Fibroblast of the aortic adventitia (primary cell): ENCODE data around the gene RPS6KA2. TPM values are rescaled to one million over a fixed set of nuclear protein-coding genes. Genes with fewer than 3 reads are reported as not detected.

ENCODE experiments used
- DNase-seq: peaks from one replicate; pipeline ENCODE4 v3.0.0-alpha.2; 2010; ENCODE audit warnings: low read depth
- H3K4me3 ChIP-seq: 2 replicates; pipeline ENCODE4 v1.5.1; 2011; ENCODE audit warnings: low read depth, mild to moderate bottlenecking, control low read depth, low read length, moderate library complexity
- total RNA-seq: library from RNA; depleted of rRNA; stranded (reverse); fragments of >200 nt; gene quantifications from 2 replicates; pipeline ENCODE4 v1.2.3, GENCODE V29; 2012; ENCODE audit warnings: low replicate concordance
- TF ChIP-seq, protein P1 (sequence below): IDR thresholded peaks from 2 replicates; pipeline ENCODE4 v1.5.1; 2011; ENCODE audit warnings: mild to moderate bottlenecking, low read length, control low read depth, inconsistent platforms; ENCODE audit not compliant: insufficient read depth

RPS6KA2 gene
- total RNA-seq, 1 donor = 89.7 TPM

DNA sequence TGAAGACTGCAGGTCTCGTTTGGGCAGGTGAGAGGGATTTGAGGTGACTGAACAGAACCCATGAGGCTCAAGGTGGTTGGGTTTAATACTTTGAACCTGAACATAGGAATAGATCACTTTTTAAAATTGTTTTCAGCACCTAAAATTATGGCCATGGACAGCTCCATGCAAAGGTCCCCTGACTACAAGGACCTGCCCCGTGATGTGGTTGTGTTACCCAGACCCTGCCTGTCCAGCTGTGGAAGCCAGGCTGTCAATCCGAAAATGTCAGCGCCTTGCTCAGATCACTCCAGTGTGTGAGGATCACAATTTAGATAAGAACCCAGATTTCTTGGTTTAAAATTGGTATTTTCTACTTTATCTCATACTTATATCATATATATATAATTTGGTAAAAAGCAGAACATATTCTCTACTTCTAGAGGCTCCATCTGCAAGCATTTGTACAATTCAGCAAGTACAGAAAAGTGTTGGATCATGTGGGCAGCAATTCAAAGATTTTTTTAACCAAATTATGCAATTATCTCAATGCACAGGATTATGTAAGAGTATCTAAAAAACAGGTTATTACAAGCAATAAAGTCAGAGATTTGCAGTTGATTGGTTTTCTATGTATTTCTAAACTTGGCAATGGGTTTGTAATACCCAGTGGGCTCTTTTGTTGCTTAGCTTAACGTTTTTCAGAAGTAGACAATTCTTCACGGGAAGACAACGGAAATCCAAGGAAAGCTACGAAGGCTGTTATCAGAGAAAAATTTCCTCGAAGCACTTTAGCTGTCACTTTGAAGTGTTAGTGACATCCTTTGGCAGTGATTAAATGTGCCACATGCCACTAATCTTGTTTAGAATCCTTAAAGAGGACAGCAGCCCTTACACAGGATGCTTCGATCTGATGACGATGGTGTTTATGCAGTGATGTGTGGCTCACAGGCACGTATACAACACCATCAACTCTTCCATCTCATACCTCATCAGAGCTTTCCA is 24.1 kb upstream of the RPS6KA2 start:
- H3K4me3 ChIP-seq = no peak overlapping the region
- TF ChIP-seq, protein P1, sequence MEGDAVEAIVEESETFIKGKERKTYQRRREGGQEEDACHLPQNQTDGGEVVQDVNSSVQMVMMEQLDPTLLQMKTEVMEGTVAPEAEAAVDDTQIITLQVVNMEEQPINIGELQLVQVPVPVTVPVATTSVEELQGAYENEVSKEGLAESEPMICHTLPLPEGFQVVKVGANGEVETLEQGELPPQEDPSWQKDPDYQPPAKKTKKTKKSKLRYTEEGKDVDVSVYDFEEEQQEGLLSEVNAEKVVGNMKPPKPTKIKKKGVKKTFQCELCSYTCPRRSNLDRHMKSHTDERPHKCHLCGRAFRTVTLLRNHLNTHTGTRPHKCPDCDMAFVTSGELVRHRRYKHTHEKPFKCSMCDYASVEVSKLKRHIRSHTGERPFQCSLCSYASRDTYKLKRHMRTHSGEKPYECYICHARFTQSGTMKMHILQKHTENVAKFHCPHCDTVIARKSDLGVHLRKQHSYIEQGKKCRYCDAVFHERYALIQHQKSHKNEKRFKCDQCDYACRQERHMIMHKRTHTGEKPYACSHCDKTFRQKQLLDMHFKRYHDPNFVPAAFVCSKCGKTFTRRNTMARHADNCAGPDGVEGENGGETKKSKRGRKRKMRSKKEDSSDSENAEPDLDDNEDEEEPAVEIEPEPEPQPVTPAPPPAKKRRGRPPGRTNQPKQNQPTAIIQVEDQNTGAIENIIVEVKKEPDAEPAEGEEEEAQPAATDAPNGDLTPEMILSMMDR = no peak
- no peak for DNase-seq

- no peak for DNase-seq
- TF ChIP-seq, protein P1 = no peak
- no peak overlapping the region for H3K4me3 ChIP-seq
Observed at GRCh38 chr6:166650047-166650446, 23.0 kb upstream of the RPS6KA2 start.

DNA sequence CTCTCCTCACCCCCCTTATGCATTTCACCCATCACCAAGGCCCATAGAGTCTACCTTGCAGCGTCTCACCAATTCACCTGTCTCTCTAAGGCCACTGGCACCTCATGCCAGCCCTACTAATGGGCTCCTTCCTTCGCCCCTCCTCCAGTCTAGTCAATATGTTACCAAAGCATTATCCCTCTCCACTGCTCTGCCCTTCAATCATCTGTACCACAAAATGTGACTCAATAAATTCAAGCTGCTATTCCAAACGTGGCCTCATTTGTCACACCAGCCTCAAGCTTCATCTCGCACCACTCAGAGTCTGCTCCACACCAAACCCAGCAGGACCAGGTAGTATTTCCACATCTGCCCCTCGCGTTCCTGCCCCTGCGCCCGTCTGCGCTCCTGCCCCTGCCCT is 21.8 kb upstream of the RPS6KA2 start:
- no peak for DNase-seq
- no peak overlapping the region for H3K4me3 ChIP-seq
- TF ChIP-seq, protein P1 = no peak

- DNase-seq = no peak
- TF ChIP-seq, protein P1 = no peak
- H3K4me3 ChIP-seq = no peak overlapping the region
Observed at GRCh38 chr6:166647896-166648295, 20.8 kb upstream of the RPS6KA2 start.

- TF ChIP-seq, protein P1 = no peak
- DNase-seq = no peak
- H3K4me3 ChIP-seq = no peak overlapping the region
Observed at GRCh38 chr6:166646716-166647115, 19.7 kb upstream of the RPS6KA2 start.

DNA sequence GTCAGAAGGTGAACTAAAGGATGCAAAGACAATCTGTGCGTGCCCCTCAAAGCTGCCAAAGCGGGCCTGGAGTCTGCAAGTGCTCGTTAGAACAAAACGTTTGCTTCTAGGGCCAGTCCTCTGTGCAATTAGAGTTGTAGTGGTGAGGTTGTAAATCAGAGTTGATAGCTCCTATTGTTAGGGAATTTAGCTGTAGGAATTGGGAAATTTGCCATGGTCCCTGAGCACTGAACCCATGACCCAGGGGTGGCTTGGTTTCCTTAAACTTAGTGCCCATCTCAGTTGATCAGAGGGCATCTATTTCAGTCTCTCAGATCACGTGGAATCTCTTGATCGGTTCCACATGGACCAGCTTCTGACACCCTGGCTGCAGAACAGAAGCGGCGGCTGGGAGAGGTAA is 18.8 kb upstream of the RPS6KA2 start:
- H3K4me3 ChIP-seq = no peak overlapping the region
- TF ChIP-seq, protein P1 = no peak
- no peak for DNase-seq
